WTC11 (cell line): ENCODE measurements around the gene ATP11A. TPM values are rescaled to one million over a fixed set of nuclear protein-coding genes. Genes with fewer than 3 reads are reported as not detected.

Experiments
- ATAC-seq: fragments of 200-7000 bp; cut with Tn5 transposase; 2 replicates; pipeline ENCODE4 v1.10.0; 2021; ENCODE audit warnings: mild to moderate bottlenecking, moderate library complexity
- CTCF ChIA-PET: fragments of 300-600 bp; sonication (Branson Sonifier 250); formaldehyde crosslinking; loops from one replicate; lab custom pipeline; 2021; ENCODE audit warnings: antibody characterized with exemption; lab: Charles Lee
- POLR2A ChIA-PET: fragments of 350-600 bp; sonication (Branson Sonifier 250); formaldehyde crosslinking; loops from one replicate; lab custom pipeline; 2021; ENCODE audit warnings: antibody characterized with exemption; lab: Charles Lee
- DNase-seq: peaks from one replicate; pipeline ENCODE4 v3.0.0; 2021; ENCODE audit warnings: low spot score
- H3K27ac Mint-ChIP-seq: 2 replicates; pipeline ENCODE4 v1.8.0; 2021; ENCODE audit warnings: mixed read lengths
- H3K27me3 Mint-ChIP-seq: 2 replicates; pipeline ENCODE4 v1.8.0; 2021; ENCODE audit warnings: low read depth, mild to moderate bottlenecking, moderate library complexity, mixed read lengths
- H3K36me3 Mint-ChIP-seq: 2 replicates; pipeline ENCODE4 v1.8.0; 2021; ENCODE audit warnings: mixed read lengths
- H3K4me1 Mint-ChIP-seq: 2 replicates; pipeline ENCODE4 v1.8.0; 2022; ENCODE audit warnings: mixed read lengths
- H3K4me3 Mint-ChIP-seq: 2 replicates; pipeline ENCODE4 v1.8.0; 2021; ENCODE audit warnings: mild to moderate bottlenecking, moderate library complexity, mixed read lengths
- H3K9me3 Mint-ChIP-seq: 2 replicates; pipeline ENCODE4 v1.8.0; 2021; ENCODE audit warnings: mixed read lengths
- CREB1 ChIP-seq: sonication (generic); formaldehyde crosslinking; IDR thresholded peaks from 2 replicates; pipeline ENCODE4 v1.8.0; 2023; ENCODE audit warnings: mild to moderate bottlenecking, missing genetic modification reagents
- FOXK1 ChIP-seq: sonication (generic); formaldehyde crosslinking; IDR thresholded peaks from 2 replicates; pipeline ENCODE4 v1.8.0; 2022; ENCODE audit warnings: mild to moderate bottlenecking, moderate library complexity, missing genetic modification reagents
- FOXP1 ChIP-seq: sonication (generic); formaldehyde crosslinking; IDR thresholded peaks from 2 replicates; pipeline ENCODE4 v1.8.0; 2022; ENCODE audit warnings: missing genetic modification reagents, mild to moderate bottlenecking, moderate library complexity, borderline replicate concordance
- GABPB1 ChIP-seq: sonication (generic); formaldehyde crosslinking; IDR thresholded peaks from 2 replicates; pipeline ENCODE4 v1.8.1; 2023; ENCODE audit warnings: mild to moderate bottlenecking, missing genetic modification reagents
- GTF2I ChIP-seq: fragments of 250-450 bp; sonication (Bioruptor Pico); conservative IDR thresholded peaks from 2 replicates; pipeline ENCODE4 v1.4.0; 2021; ENCODE audit warnings: mild to moderate bottlenecking
- HMGA2 ChIP-seq: fragments of 250-450 bp; sonication (Bioruptor Pico); IDR thresholded peaks from 2 replicates; pipeline ENCODE4 v1.4.0; 2021; ENCODE audit warnings: mild to moderate bottlenecking, moderate library complexity
- JUN ChIP-seq: sonication (generic); formaldehyde crosslinking; IDR thresholded peaks from 2 replicates; pipeline ENCODE4 v1.8.0; 2023; ENCODE audit warnings: mild to moderate bottlenecking, missing genetic modification reagents
- NFE2L1 ChIP-seq: sonication (generic); formaldehyde crosslinking; IDR thresholded peaks from 2 replicates; pipeline ENCODE4 v1.8.1; 2023; ENCODE audit warnings: missing genetic modification reagents
- NR2C2 ChIP-seq: sonication (generic); formaldehyde crosslinking; IDR thresholded peaks from 2 replicates; pipeline ENCODE4 v1.8.0; 2022; ENCODE audit warnings: mild to moderate bottlenecking, missing genetic modification reagents
- OVOL2 ChIP-seq: fragments of 250-450 bp; sonication (Bioruptor Pico); IDR thresholded peaks from 2 replicates; pipeline ENCODE4 v1.9.0; 2021; ENCODE audit warnings: mild to moderate bottlenecking, borderline replicate concordance
- SOX15 ChIP-seq: fragments of 250-450 bp; sonication (Bioruptor Pico); IDR thresholded peaks from 2 replicates; pipeline ENCODE4 v1.9.0; 2021; ENCODE audit warnings: mild to moderate bottlenecking
- ZNF138 ChIP-seq: sonication (generic); formaldehyde crosslinking; conservative IDR thresholded peaks from 2 replicates; pipeline ENCODE4 v1.8.1; 2022; ENCODE audit warnings: mild to moderate bottlenecking, moderate library complexity, missing genetic modification reagents
- ZNF219 ChIP-seq: sonication (generic); formaldehyde crosslinking; IDR thresholded peaks from 2 replicates; pipeline ENCODE4 v1.8.0; 2023; ENCODE audit warnings: missing genetic modification reagents, mild to moderate bottlenecking, borderline replicate concordance
- ZNF396 ChIP-seq: fragments of 250-450 bp; sonication (Bioruptor Pico); IDR thresholded peaks from 2 replicates; pipeline ENCODE4 v1.8.0; 2021; ENCODE audit warnings: mild to moderate bottlenecking, moderate library complexity, borderline replicate concordance
- ZNF416 ChIP-seq: fragments of 250-450 bp; sonication (Bioruptor Pico); IDR thresholded peaks from 2 replicates; pipeline ENCODE4 v1.9.0; 2021; ENCODE audit warnings: mild to moderate bottlenecking, inconsistent platforms
- total RNA-seq: library from RNA; stranded (reverse); gene quantifications from 3 replicates; pipeline ENCODE4 v1.2.3, GENCODE V29; 2021
- TF ChIP-seq, protein P1 (sequence below): sonication (generic); formaldehyde crosslinking; IDR thresholded peaks from 2 replicates; pipeline ENCODE4 v1.8.0; 2022; ENCODE audit warnings: missing genetic modification reagents
- TF ChIP-seq, protein P2 (sequence below): sonication (generic); formaldehyde crosslinking; IDR thresholded peaks from 2 replicates; pipeline ENCODE4 v1.8.1; 2023; ENCODE audit warnings: mild to moderate bottlenecking, moderate library complexity, missing genetic modification reagents
- TF ChIP-seq, protein P3 (sequence below): sonication (generic); formaldehyde crosslinking; IDR thresholded peaks from 2 replicates; pipeline ENCODE4 v1.8.1; 2023; ENCODE audit warnings: mild to moderate bottlenecking, missing genetic modification reagents, moderate library complexity
- TF ChIP-seq, protein P4 (sequence below): sonication (generic); formaldehyde crosslinking; IDR thresholded peaks from 2 replicates; pipeline ENCODE4 v1.8.1; 2023; ENCODE audit warnings: mild to moderate bottlenecking, missing genetic modification reagents, borderline replicate concordance
- TF ChIP-seq, protein P5 (sequence below): fragments of 250-450 bp; sonication (Bioruptor Pico); conservative IDR thresholded peaks from 2 replicates; pipeline ENCODE4 v1.9.0; 2021; ENCODE audit warnings: mild to moderate bottlenecking
- TF ChIP-seq, protein P6 (sequence below): sonication (generic); formaldehyde crosslinking; IDR thresholded peaks from 2 replicates; pipeline ENCODE4 v1.8.1; 2023; ENCODE audit warnings: mild to moderate bottlenecking, missing genetic modification reagents
- TF ChIP-seq, protein P7 (sequence below): fragments of 250-450 bp; sonication (Bioruptor Pico); IDR thresholded peaks from 2 replicates; pipeline ENCODE4 v1.9.0; 2021; ENCODE audit warnings: mild to moderate bottlenecking

ATP11A gene
- total RNA-seq, 1 experiment from 2014 or later, result 100 TPM

DNA sequence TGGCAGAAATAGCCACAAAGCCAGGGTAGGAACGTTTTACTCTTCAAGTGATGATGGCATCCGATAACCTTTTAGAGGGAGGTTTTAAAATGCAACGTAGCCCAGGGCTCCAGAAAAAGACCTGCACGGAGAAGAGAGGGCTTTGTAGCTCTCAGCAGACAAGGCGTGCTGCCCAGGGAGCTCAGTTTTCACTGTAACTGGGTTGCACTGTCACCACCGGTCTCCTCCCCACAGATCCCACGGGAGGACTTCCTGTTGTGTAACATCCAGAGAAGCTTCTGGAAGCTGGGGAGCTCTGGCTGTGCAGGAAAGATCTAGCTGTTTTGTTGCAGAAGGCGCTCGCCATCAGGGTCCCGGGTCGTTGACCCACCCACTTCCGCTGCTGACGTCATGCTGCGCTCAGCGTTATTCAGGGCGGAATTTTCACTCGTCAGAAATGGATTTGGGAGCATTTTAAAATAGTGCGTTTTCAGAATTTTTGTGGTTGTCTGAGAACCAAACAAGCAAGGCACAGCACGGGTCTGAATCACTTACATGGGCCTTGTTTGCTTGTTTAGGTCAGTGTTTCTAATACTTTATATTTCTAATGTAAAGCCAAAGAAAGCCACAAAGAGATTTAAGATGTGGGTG, 50.8 kb downstream of the ATP11A start:
- peaks cover 5% of the 10 kb centered on the region; the same call in 1 of the 2 replicates for H3K9me3 Mint-ChIP-seq
- ATAC-seq, result no peak
- no peaks in the 10 kb centered on the region for H3K27me3 Mint-ChIP-seq
- TF ChIP-seq NFE2L1 (CRISPR knock-in tag) (no peak), ZNF416 (no peak), CREB1 (CRISPR knock-in tag) (no peak), FOXP1 (CRISPR knock-in tag) (no peak), JUN (CRISPR knock-in tag) (no peak), HMGA2 (CRISPR knock-in tag) (no peak), ZNF138 (CRISPR knock-in tag) (no peak), GABPB1 (CRISPR knock-in tag) (no peak), GTF2I (CRISPR knock-in tag) (no peak), ZNF396 (CRISPR knock-in tag) (no peak), OVOL2 (CRISPR knock-in tag) (no peak)
- TF ChIP-seq, protein P1, sequence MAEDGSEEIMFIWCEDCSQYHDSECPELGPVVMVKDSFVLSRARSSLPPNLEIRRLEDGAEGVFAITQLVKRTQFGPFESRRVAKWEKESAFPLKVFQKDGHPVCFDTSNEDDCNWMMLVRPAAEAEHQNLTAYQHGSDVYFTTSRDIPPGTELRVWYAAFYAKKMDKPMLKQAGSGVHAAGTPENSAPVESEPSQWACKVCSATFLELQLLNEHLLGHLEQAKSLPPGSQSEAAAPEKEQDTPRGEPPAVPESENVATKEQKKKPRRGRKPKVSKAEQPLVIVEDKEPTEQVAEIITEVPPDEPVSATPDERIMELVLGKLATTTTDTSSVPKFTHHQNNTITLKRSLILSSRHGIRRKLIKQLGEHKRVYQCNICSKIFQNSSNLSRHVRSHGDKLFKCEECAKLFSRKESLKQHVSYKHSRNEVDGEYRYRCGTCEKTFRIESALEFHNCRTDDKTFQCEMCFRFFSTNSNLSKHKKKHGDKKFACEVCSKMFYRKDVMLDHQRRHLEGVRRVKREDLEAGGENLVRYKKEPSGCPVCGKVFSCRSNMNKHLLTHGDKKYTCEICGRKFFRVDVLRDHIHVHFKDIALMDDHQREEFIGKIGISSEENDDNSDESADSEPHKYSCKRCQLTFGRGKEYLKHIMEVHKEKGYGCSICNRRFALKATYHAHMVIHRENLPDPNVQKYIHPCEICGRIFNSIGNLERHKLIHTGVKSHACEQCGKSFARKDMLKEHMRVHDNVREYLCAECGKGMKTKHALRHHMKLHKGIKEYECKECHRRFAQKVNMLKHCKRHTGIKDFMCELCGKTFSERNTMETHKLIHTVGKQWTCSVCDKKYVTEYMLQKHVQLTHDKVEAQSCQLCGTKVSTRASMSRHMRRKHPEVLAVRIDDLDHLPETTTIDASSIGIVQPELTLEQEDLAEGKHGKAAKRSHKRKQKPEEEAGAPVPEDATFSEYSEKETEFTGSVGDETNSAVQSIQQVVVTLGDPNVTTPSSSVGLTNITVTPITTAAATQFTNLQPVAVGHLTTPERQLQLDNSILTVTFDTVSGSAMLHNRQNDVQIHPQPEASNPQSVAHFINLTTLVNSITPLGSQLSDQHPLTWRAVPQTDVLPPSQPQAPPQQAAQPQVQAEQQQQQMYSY, result no peak
- TF ChIP-seq, protein P2, sequence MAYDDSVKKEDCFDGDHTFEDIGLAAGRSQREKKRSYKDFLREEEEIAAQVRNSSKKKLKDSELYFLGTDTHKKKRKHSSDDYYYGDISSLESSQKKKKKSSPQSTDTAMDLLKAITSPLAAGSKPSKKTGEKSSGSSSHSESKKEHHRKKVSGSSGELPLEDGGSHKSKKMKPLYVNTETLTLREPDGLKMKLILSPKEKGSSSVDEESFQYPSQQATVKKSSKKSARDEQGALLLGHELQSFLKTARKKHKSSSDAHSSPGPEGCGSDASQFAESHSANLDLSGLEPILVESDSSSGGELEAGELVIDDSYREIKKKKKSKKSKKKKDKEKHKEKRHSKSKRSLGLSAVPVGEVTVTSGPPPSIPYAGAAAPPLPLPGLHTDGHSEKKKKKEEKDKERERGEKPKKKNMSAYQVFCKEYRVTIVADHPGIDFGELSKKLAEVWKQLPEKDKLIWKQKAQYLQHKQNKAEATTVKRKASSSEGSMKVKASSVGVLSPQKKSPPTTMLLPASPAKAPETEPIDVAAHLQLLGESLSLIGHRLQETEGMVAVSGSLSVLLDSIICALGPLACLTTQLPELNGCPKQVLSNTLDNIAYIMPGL (CRISPR knock-in tag), result no peak
- TF ChIP-seq, protein P3, sequence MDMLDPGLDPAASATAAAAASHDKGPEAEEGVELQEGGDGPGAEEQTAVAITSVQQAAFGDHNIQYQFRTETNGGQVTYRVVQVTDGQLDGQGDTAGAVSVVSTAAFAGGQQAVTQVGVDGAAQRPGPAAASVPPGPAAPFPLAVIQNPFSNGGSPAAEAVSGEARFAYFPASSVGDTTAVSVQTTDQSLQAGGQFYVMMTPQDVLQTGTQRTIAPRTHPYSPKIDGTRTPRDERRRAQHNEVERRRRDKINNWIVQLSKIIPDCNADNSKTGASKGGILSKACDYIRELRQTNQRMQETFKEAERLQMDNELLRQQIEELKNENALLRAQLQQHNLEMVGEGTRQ (CRISPR knock-in tag), result no peak
- TF ChIP-seq, protein P4, sequence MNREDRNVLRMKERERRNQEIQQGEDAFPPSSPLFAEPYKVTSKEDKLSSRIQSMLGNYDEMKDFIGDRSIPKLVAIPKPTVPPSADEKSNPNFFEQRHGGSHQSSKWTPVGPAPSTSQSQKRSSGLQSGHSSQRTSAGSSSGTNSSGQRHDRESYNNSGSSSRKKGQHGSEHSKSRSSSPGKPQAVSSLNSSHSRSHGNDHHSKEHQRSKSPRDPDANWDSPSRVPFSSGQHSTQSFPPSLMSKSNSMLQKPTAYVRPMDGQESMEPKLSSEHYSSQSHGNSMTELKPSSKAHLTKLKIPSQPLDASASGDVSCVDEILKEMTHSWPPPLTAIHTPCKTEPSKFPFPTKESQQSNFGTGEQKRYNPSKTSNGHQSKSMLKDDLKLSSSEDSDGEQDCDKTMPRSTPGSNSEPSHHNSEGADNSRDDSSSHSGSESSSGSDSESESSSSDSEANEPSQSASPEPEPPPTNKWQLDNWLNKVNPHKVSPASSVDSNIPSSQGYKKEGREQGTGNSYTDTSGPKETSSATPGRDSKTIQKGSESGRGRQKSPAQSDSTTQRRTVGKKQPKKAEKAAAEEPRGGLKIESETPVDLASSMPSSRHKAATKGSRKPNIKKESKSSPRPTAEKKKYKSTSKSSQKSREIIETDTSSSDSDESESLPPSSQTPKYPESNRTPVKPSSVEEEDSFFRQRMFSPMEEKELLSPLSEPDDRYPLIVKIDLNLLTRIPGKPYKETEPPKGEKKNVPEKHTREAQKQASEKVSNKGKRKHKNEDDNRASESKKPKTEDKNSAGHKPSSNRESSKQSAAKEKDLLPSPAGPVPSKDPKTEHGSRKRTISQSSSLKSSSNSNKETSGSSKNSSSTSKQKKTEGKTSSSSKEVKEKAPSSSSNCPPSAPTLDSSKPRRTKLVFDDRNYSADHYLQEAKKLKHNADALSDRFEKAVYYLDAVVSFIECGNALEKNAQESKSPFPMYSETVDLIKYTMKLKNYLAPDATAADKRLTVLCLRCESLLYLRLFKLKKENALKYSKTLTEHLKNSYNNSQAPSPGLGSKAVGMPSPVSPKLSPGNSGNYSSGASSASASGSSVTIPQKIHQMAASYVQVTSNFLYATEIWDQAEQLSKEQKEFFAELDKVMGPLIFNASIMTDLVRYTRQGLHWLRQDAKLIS (CRISPR knock-in tag), result no peak
- DNase-seq, result no peak
- ChIA-PET POLR2A (no interaction called here), CTCF (no interaction called here)
- H3K27ac Mint-ChIP-seq, result peak overlapping the region; percentile 79
- peaks cover 91% of the 10 kb centered on the region for H3K4me1 Mint-ChIP-seq
- no peak overlapping the region for H3K4me3 Mint-ChIP-seq
- no peaks in the 10 kb centered on the region for H3K36me3 Mint-ChIP-seq

DNA sequence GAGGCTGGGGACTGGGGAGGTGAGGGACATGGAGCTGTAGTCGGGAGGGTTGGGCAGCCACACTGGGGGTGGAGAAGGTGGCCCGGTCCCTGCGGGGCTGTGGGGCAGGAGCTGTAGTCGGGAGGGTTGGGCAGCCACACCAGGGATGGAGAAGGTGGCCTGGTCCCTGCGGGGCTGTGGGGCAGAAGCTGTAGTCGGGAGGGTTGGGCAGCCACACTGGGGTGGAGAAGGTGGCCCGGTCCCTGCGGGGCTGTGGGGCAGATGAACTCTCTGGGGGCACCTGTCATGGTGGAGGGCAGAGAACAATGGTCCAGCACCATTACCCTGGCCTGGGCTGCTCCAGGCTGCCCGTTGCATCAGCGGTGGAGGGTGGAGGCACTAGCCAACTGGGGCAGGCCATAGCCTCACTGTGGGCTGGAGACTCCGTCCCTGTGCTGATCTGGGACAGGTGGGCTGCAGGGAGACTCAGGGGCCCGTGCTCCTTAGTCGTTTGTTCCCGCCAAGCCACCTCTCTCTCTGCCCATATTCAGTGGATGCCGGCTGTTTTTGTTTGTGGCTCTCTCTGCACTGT, 51.4 kb downstream of the ATP11A start:
- H3K4me3 Mint-ChIP-seq, result no peak overlapping the region
- DNase-seq, result no peak
- no peaks in the 10 kb centered on the region for H3K27me3 Mint-ChIP-seq
- ChIA-PET CTCF (no interaction called here), POLR2A (no interaction called here)
- no peaks in the 10 kb centered on the region for H3K36me3 Mint-ChIP-seq
- peaks cover 88% of the 10 kb centered on the region for H3K4me1 Mint-ChIP-seq
- H3K27ac Mint-ChIP-seq, result peak overlapping the region; percentile 79; the same call in 1 of the 2 replicates
- peaks cover 5% of the 10 kb centered on the region; the same call in 1 of the 2 replicates for H3K9me3 Mint-ChIP-seq
- TF ChIP-seq ZNF219 (CRISPR knock-in tag) (no peak), NR2C2 (no peak), FOXK1 (CRISPR knock-in tag) (no peak), SOX15 (CRISPR knock-in tag) (no peak)
- TF ChIP-seq, protein P5, sequence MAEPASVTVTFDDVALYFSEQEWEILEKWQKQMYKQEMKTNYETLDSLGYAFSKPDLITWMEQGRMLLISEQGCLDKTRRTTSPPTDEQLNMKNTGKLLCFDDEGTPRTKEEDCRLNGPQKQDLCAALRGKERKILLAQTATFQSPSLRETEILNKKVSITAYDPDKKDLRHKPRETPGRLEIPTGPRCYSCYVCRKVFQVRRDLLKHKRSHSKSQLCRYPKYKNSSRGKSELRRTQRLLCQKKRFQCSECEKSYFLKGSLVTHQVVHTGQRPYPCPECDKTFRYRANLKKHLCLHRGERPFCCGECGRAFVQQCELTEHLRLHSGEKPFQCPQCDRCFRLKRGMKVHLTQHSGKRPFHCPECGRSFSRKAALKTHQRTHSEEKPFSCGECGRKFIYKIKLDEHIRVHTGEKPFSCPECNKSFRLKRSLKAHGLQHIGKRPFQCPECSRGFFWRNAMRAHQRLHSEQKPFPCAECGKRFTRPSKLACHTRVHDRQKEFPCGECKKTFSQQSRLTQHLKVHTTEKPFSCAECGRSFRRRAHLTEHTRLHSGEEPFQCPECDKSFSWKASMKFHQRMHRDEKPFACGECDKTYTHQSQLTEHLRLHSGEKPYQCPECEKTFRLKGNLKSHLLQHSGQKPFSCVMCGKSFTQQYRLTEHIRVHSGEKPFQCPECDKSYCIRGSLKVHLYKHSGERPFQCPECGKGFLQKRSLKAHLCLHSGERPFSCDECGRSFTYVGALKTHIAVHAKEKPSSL (CRISPR knock-in tag), result no peak
- TF ChIP-seq, protein P6, sequence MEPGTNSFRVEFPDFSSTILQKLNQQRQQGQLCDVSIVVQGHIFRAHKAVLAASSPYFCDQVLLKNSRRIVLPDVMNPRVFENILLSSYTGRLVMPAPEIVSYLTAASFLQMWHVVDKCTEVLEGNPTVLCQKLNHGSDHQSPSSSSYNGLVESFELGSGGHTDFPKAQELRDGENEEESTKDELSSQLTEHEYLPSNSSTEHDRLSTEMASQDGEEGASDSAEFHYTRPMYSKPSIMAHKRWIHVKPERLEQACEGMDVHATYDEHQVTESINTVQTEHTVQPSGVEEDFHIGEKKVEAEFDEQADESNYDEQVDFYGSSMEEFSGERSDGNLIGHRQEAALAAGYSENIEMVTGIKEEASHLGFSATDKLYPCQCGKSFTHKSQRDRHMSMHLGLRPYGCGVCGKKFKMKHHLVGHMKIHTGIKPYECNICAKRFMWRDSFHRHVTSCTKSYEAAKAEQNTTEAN (CRISPR knock-in tag), result no peak
- TF ChIP-seq, protein P7, sequence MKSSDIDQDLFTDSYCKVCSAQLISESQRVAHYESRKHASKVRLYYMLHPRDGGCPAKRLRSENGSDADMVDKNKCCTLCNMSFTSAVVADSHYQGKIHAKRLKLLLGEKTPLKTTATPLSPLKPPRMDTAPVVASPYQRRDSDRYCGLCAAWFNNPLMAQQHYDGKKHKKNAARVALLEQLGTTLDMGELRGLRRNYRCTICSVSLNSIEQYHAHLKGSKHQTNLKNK (CRISPR knock-in tag), result no peak
- ATAC-seq, result no peak
